ENCODE results near the gene ZNF853. TPM values are rescaled to one million over a fixed set of nuclear protein-coding genes. Genes with fewer than 3 reads are reported as not detected.

Gene ZNF853
- polyA plus RNA-seq, 4 donors, result 0.81 to 3.5 (median 1.5) TPM; not detected in 1

DNA sequence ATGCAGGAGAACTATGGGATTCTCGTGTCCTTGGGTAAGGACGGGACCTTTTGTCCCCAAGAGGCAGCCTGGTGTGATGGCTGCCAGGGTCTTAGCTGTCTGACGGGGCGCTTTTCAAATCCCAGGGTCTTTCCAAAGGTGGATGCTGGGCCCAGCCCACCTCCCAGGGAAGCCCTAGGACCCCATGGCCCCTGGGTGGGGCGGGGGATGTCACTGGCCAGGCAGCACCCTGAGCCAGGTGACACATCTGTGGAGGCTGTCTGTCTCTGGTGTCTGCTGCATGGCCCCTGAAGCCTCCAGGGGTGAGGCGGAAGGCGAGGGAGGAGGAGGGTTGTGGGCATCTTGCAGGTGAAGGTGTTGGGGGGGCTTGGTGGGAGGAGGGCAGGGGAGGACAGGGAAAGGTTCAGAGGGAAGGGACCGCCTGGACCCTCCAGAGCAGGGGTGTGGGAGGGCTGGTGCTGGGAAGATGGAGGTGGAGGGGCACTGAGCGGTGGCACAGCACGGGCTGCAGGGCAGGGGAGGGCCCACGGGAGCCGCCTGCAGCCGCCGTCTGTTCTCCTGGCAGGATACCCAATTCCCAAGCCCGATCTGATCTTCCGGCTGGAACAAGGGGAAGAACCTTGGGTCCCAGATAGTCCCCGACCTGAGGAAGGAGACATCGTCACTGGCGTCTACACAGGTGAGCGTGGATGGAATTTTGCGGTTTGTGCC is 28.7 kb downstream of the ZNF853 start:
- no peak for DNase-seq

DNA sequence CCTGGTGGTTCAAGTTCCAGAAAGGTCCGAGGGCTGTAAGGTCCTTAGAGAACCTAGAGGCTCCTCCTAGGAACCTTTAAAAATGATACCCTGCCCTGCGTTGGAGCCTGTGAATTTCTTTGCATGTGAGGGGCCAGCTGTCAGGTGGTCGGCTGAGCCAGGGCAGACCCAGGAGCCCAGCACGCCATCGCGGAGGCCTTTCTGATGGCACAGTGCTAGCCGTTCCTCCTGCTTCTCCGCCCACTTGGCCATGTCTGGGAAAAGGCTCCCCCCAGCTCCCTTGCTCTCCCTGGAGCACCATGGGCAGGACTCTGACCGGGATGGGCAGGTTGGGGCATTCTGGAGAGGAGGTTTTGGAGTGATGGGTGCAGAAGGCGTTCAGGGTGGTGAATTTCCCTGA is 29.3 kb downstream of the ZNF853 start:
- DNase-seq (no peak), FAIRE-seq (no peak)
- no peak overlapping the region for H3K27ac ChIP-seq (ENCODE audit: low read depth in 1 of 3, low read length in 2 of 3)
- no peak overlapping the region for H3K4me3 ChIP-seq (ENCODE audit: low read depth in 1 of 3, low read length in 3 of 3)
- H3K4me1 ChIP-seq (ENCODE audit: control insufficient read depth in 3 of 3, insufficient read depth in 2 of 3, low read depth in 1 of 3, low read length in 2 of 3), result no peaks in the 10 kb centered on the region
- 95% methylated on average over 10 of the region's 10 CpGs for WGBS, 3 donors
- H3K27me3 ChIP-seq (ENCODE audit: control insufficient read depth in 3 of 3, insufficient read depth in 3 of 3, low read length in 3 of 3), result no peaks in the 10 kb centered on the region
- peaks cover 12 to 96% (median 16%) of the 10 kb centered on the region in 3 donors for H3K36me3 ChIP-seq (ENCODE audit: control insufficient read depth in 3 of 3, insufficient read depth in 2 of 3, low read depth in 1 of 3, low read length in 3 of 3)
- H3K9me3 ChIP-seq (ENCODE audit: control insufficient read depth in 2 of 2, insufficient read depth in 1 of 2, low read depth in 1 of 2, low read length in 1 of 2), result no peaks in the 10 kb centered on the region

More for the DNA sequence above, 28.7 kb downstream of the ZNF853 start:
- H3K36me3 ChIP-seq (ENCODE audit: control insufficient read depth in 3 of 3, insufficient read depth in 2 of 3, low read depth in 1 of 3, low read length in 3 of 3), result peaks cover 11 to 96% (median 12%) of the 10 kb centered on the region in 3 donors
- no peaks in the 10 kb centered on the region for H3K27me3 ChIP-seq (ENCODE audit: control insufficient read depth in 3 of 3, insufficient read depth in 3 of 3, low read length in 3 of 3)
- FAIRE-seq, result no peak
- no peak overlapping the region for H3K27ac ChIP-seq (ENCODE audit: low read depth in 1 of 3, low read length in 2 of 3)
- H3K4me1 ChIP-seq (ENCODE audit: control insufficient read depth in 3 of 3, insufficient read depth in 2 of 3, low read depth in 1 of 3, low read length in 2 of 3), result no peaks in the 10 kb centered on the region
- WGBS, 3 donors, result 93 to 96% (median 94%) methylated on average over 21 of the region's 21 CpGs
- H3K9me3 ChIP-seq (ENCODE audit: control insufficient read depth in 2 of 2, insufficient read depth in 1 of 2, low read depth in 1 of 2, low read length in 1 of 2), result no peaks in the 10 kb centered on the region
- H3K4me3 ChIP-seq (ENCODE audit: low read depth in 1 of 3, low read length in 3 of 3), result no peak overlapping the region

DNA sequence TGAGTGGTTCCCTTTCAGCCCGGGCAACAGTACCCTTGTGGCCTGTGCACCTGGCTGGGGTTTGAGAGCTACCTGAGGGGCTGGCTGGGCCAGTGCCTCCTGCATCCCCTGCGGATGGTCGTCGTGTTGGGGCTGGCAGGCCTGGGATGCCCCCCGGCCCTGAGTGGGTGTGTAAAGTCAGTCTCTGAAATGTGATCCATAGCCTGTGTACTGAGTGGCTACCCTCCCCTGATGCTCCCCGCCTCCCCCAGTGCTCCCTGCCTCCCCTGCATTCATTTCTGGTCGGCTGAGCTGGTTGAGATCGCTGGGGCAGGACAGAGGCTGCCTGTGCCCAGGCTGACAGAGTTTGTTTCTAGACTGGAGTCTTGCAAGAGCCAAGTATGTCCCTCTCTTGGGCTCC is 31.1 kb downstream of the ZNF853 start:
- WGBS, 3 donors, result 83 to 88% (median 85%) methylated on average over 8 of the region's 8 CpGs
- H3K4me3 ChIP-seq (ENCODE audit: low read depth in 1 of 3, low read length in 3 of 3), result no peak overlapping the region
- no peak for FAIRE-seq
- H3K4me1 ChIP-seq (ENCODE audit: control insufficient read depth in 3 of 3, insufficient read depth in 2 of 3, low read depth in 1 of 3, low read length in 2 of 3), result no peaks in the 10 kb centered on the region
- H3K27me3 ChIP-seq (ENCODE audit: control insufficient read depth in 3 of 3, insufficient read depth in 3 of 3, low read length in 3 of 3), result no peaks in the 10 kb centered on the region
- peaks cover 0 to 11% of the 10 kb centered on the region in 2 donors for H3K9me3 ChIP-seq (ENCODE audit: control insufficient read depth in 2 of 2, insufficient read depth in 1 of 2, low read depth in 1 of 2, low read length in 1 of 2)
- no peak for DNase-seq
- H3K27ac ChIP-seq (ENCODE audit: low read depth in 1 of 3, low read length in 2 of 3), result no peak overlapping the region
- H3K36me3 ChIP-seq (ENCODE audit: control insufficient read depth in 3 of 3, insufficient read depth in 2 of 3, low read depth in 1 of 3, low read length in 3 of 3), result peaks cover 12 to 97% (median 21%) of the 10 kb centered on the region in 3 donors

DNA sequence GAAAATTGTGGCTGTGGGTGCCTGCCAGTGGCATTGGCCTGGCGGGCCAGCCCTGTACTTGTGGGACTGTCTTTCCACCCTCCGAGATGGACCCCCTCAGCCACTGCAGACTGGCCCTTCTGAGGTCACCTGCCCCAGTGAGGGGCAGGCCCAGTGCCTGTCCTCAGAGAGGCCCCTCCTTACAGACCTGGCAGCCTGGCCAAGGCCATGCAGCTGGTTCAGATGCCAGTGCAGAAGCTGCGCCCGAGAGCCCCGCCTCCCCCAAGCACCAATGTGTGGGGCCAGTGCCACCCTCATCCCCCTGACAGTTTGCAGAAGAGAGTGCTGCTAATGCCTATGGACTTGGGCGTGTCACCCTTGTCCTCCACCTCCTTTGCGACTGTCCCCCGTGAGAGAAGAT is 31.7 kb downstream of the ZNF853 start:
- peaks cover 0 to 17% of the 10 kb centered on the region in 2 donors for H3K9me3 ChIP-seq (ENCODE audit: control insufficient read depth in 2 of 2, insufficient read depth in 1 of 2, low read depth in 1 of 2, low read length in 1 of 2)
- no peak overlapping the region for H3K4me3 ChIP-seq (ENCODE audit: low read depth in 1 of 3, low read length in 3 of 3)
- H3K27me3 ChIP-seq (ENCODE audit: control insufficient read depth in 3 of 3, insufficient read depth in 3 of 3, low read length in 3 of 3), result no peaks in the 10 kb centered on the region
- FAIRE-seq, result no peak
- WGBS, 3 donors, result 72 to 87% (median 80%) methylated on average over 7 to 8 of the region's 8 CpGs
- H3K27ac ChIP-seq (ENCODE audit: low read depth in 1 of 3, low read length in 2 of 3), result no peak overlapping the region
- H3K4me1 ChIP-seq (ENCODE audit: control insufficient read depth in 3 of 3, insufficient read depth in 2 of 3, low read depth in 1 of 3, low read length in 2 of 3), result no peaks in the 10 kb centered on the region
- no peak for DNase-seq
- H3K36me3 ChIP-seq (ENCODE audit: control insufficient read depth in 3 of 3, insufficient read depth in 2 of 3, low read depth in 1 of 3, low read length in 3 of 3), result peaks cover 17 to 97% (median 22%) of the 10 kb centered on the region in 3 donors

DNA sequence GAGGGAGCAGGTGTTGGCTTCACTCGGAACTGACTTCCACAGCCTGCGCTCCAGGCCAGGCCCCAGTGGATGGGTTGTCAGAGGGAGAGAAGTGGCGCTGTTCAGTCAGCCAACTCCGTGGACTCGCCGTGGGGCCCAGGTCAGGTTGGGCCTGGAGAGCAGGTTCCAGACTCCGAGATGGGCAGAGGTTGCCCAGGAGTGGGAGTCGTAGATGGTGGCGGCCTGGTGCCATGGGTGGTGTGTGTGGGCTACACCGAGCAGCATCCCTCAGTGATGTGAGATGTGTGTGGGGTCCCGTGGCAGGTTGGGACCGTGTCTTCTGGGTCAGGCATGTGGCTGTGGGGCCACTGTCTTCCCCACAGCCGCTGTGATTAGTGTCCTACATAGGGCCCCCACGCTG is 32.1 kb downstream of the ZNF853 start:
- no peaks in the 10 kb centered on the region for H3K4me1 ChIP-seq (ENCODE audit: control insufficient read depth in 3 of 3, insufficient read depth in 2 of 3, low read depth in 1 of 3, low read length in 2 of 3)
- H3K36me3 ChIP-seq (ENCODE audit: control insufficient read depth in 3 of 3, insufficient read depth in 2 of 3, low read depth in 1 of 3, low read length in 3 of 3), result peaks cover 17 to 96% (median 26%) of the 10 kb centered on the region in 3 donors
- no peaks in the 10 kb centered on the region for H3K27me3 ChIP-seq (ENCODE audit: control insufficient read depth in 3 of 3, insufficient read depth in 3 of 3, low read length in 3 of 3)
- peaks cover 0 to 22% of the 10 kb centered on the region in 2 donors for H3K9me3 ChIP-seq (ENCODE audit: control insufficient read depth in 2 of 2, insufficient read depth in 1 of 2, low read depth in 1 of 2, low read length in 1 of 2)
- no peak overlapping the region for H3K4me3 ChIP-seq (ENCODE audit: low read depth in 1 of 3, low read length in 3 of 3)
- H3K27ac ChIP-seq (ENCODE audit: low read depth in 1 of 3, low read length in 2 of 3), result no peak overlapping the region
- FAIRE-seq, result no peak
- 88 to 97% (median 94%) methylated on average over 13 to 14 of the region's 14 CpGs for WGBS, 3 donors
- no peak for DNase-seq

DNA sequence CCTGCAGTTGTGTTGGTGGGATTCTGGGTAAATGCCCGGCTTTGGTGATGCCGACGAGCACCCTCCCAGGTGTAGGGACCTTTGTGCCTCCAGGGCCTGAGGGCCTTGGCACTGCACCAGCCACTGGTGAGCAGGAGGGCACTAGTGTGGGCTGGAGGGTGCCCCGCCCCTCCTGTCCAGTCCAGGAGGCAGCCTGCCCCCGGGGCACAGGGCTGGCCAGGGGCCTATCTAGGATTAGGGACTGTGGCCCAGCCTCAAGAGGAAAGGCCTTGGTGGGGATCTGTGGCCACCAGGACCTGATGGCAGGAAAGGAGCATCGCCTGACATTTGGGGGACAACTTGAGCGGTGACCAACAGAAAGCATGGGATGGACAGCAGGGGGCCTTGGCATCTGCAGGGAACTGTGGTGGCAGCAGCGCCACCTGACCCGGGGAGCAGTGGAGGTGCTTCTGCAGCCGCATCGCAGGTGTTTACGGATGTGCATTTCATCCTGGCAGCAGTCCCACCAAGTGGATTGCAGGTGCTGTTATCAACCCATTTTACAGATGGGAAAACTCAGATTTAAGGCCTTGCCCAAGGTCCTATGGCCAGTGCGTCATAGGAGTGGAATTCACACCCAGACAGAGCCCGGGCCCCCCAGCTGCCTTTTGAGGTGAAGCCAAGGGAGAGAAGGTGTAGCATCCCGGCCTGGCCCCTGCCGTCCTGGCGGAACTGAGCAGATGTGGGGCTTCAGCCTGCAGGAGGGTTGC is 32.8 kb downstream of the ZNF853 start:
- H3K9me3 ChIP-seq (ENCODE audit: control insufficient read depth in 2 of 2, insufficient read depth in 1 of 2, low read depth in 1 of 2, low read length in 1 of 2), result peaks cover 0 to 25% of the 10 kb centered on the region in 2 donors
- peaks cover 23 to 93% (median 32%) of the 10 kb centered on the region in 3 donors for H3K36me3 ChIP-seq (ENCODE audit: control insufficient read depth in 3 of 3, insufficient read depth in 2 of 3, low read depth in 1 of 3, low read length in 3 of 3)
- no peak for DNase-seq
- no peak overlapping the region for H3K4me3 ChIP-seq (ENCODE audit: low read depth in 1 of 3, low read length in 3 of 3)
- no peak for FAIRE-seq
- no peaks in the 10 kb centered on the region for H3K4me1 ChIP-seq (ENCODE audit: control insufficient read depth in 3 of 3, insufficient read depth in 2 of 3, low read depth in 1 of 3, low read length in 2 of 3)
- 92 to 94% (median 93%) methylated on average over 16 to 17 of the region's 17 CpGs for WGBS, 3 donors
- H3K27ac ChIP-seq (ENCODE audit: low read depth in 1 of 3, low read length in 2 of 3), result no peak overlapping the region
- H3K27me3 ChIP-seq (ENCODE audit: control insufficient read depth in 3 of 3, insufficient read depth in 3 of 3, low read length in 3 of 3), result no peaks in the 10 kb centered on the region

DNA sequence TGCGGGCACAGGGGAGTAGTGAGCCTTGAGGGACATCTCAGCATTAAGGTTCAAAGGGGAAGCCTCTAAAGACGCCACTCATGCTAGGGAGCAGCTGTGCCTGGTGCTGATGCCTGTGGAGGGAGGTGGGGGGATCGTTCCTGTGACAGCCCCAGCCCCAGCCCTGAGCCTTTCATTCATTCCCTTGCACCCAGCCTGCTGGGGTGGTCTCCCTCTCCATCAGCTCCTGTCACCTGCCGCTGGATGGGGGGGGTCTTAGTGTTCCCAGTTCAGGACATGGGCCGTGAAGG is 33.4 kb downstream of the ZNF853 start:
- no peaks in the 10 kb centered on the region for H3K27me3 ChIP-seq (ENCODE audit: control insufficient read depth in 3 of 3, insufficient read depth in 3 of 3, low read length in 3 of 3)
- H3K9me3 ChIP-seq (ENCODE audit: control insufficient read depth in 2 of 2, insufficient read depth in 1 of 2, low read depth in 1 of 2, low read length in 1 of 2), result peaks cover 0 to 26% of the 10 kb centered on the region in 2 donors
- WGBS, 3 donors, result 90 to 98% (median 96%) methylated on average over 5 of the region's 5 CpGs
- H3K4me3 ChIP-seq (ENCODE audit: low read depth in 1 of 3, low read length in 3 of 3), result no peak overlapping the region
- H3K27ac ChIP-seq (ENCODE audit: low read depth in 1 of 3, low read length in 2 of 3), result no peak overlapping the region
- H3K4me1 ChIP-seq (ENCODE audit: control insufficient read depth in 3 of 3, insufficient read depth in 2 of 3, low read depth in 1 of 3, low read length in 2 of 3), result no peaks in the 10 kb centered on the region
- peaks cover 23 to 89% (median 35%) of the 10 kb centered on the region in 3 donors for H3K36me3 ChIP-seq (ENCODE audit: control insufficient read depth in 3 of 3, insufficient read depth in 2 of 3, low read depth in 1 of 3, low read length in 3 of 3)
- no peak for DNase-seq
- FAIRE-seq, result no peak

DNA sequence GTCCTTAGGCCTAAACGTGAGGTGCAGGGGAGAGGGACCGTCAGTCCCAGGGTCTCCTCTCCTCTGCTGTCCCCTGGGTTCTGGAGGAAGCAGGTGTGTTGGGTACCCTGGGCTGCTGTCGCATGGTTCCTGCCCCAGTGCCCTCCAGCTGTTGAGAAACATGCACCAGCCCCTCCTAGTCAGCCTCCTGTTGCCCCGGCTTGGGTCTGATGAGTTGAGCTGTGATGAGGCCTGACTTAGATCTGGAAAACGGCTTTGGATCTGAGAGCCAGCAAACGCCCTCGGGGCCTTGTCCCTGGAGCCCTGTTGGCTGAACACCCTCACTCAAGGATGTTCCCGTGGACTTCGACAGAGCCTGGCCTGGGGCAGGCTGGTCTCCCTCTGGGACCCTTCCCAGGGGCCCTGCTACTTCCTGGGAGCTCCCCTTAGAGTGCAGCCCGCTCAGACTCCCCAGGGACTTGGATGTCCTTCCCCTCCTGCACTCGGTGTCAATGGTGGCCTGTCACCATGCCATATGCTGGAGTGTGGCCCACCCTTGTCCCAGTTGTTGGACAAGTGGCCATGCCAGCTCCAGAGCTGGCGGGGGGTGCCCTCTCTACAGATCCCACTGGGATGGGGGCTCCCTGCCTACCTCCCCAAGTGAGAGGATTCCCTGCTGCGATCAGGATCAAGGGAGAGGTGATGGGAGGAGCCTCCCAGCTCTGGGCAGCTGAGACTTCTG is 34.0 kb downstream of the ZNF853 start:
- Histone ChIP-seq H3K27ac (ENCODE audit: low read depth in 1 of 3, low read length in 2 of 3) (no peak overlapping the region), H3K27me3 (ENCODE audit: control insufficient read depth in 3 of 3, insufficient read depth in 3 of 3, low read length in 3 of 3) (no peaks in the 10 kb centered on the region), H3K36me3 (ENCODE audit: control insufficient read depth in 3 of 3, insufficient read depth in 2 of 3, low read depth in 1 of 3, low read length in 3 of 3) (peaks cover 23 to 84% (median 37%) of the 10 kb centered on the region in 3 donors), H3K4me1 (ENCODE audit: control insufficient read depth in 3 of 3, insufficient read depth in 2 of 3, low read depth in 1 of 3, low read length in 2 of 3) (no peaks in the 10 kb centered on the region), H3K4me3 (ENCODE audit: low read depth in 1 of 3, low read length in 3 of 3) (no peak overlapping the region), H3K9me3 (ENCODE audit: control insufficient read depth in 2 of 2, insufficient read depth in 1 of 2, low read depth in 1 of 2, low read length in 1 of 2) (peaks cover 0 to 26% of the 10 kb centered on the region in 2 donors)
- DNase-seq (no peak), FAIRE-seq (no peak)
- WGBS, 3 donors, result 86 to 91% (median 87%) methylated on average over 13 of the region's 13 CpGs

All from small intestine (tissue), 7 donors.